ENCODE data around the gene PI16.

Gene PI16

DNA sequence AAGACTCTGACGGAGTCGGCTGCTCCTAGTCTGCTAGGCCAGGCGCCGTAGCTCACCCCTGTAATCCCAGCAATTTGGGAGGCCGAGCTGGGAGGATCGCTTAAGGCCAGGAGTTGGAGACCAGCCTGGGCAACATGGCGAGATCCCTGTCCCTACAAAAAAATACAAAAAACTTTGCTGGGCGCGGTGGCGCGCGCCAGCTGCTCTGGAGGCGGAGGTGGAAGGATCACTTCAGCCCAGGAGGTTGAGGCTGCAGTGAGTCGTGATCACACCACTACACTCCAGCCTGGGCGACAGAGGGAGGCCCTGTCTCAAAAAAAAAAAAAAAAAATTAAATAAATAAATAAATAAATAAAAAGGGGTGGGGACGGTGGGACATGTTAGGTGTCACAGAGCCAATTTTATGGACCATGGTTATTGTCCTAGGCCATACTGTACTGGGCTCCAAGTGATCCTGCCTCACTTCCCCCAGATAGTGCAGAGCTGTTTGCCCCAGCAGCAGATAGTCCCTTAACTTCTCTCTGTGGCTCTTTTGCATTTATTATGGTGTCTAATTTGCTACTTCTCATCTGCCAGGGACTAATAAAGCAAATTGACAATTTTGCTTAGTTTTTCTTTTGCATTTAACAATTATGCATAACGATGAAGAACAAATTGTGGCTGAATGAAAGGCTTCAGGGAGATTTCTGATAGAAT is 5.2 kb downstream of the PI16 start:
- no peak for DNase-seq

DNA sequence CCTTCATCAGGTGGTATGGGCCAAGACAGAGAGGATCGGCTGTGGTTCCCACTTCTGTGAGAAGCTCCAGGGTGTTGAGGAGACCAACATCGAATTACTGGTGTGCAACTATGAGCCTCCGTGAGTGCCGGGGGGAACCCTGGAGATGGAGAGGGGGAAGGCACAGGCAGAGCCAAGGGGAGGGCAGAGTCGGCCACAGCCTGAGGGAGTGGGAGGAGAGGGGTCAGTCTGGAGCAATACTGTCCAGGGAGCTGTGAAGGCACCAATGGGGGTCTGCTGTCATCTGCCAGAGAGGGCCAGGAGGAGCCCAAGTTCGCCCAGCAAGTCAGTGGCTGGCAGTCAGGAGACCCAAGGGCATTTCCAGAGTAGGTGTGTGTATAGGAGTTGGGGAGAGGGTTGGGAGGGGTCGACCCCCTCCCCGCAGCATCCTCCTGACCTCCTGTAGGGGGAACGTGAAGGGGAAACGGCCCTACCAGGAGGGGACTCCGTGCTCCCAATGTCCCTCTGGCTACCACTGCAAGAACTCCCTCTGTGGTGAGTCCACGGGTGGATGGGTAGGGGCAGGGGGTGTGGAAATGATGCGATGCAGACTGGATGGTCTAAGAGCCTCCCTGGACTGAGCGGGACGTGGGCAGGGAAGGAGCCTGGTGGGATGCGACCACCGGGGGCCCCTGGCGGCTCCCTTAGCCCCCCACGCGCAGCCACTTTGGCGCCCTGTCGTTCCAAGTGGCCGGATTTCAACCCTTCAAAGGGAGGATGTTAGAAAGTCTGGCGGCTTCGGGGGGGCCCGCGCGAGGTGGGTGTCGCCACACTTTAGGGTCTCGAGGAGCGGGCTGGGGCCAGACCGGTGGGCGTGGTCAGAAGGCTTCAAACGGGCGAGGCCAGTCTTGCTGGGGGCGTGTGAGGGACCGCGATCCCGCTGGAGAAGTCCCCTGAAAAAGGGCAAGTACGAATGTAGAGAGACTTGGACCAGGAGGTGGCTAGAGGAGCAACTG is 7.2 kb downstream of the PI16 start:
- no peak for DNase-seq

DNA sequence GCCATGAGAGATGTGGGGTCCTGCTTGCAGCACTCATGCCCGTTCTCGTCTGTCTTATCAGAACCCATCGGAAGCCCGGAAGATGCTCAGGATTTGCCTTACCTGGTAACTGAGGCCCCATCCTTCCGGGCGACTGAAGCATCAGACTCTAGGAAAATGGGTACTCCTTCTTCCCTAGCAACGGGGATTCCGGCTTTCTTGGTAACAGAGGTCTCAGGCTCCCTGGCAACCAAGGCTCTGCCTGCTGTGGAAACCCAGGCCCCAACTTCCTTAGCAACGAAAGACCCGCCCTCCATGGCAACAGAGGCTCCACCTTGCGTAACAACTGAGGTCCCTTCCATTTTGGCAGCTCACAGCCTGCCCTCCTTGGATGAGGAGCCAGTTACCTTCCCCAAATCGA is 8.3 kb downstream of the PI16 start:
- peak; percentile 83 for DNase-seq

DNA sequence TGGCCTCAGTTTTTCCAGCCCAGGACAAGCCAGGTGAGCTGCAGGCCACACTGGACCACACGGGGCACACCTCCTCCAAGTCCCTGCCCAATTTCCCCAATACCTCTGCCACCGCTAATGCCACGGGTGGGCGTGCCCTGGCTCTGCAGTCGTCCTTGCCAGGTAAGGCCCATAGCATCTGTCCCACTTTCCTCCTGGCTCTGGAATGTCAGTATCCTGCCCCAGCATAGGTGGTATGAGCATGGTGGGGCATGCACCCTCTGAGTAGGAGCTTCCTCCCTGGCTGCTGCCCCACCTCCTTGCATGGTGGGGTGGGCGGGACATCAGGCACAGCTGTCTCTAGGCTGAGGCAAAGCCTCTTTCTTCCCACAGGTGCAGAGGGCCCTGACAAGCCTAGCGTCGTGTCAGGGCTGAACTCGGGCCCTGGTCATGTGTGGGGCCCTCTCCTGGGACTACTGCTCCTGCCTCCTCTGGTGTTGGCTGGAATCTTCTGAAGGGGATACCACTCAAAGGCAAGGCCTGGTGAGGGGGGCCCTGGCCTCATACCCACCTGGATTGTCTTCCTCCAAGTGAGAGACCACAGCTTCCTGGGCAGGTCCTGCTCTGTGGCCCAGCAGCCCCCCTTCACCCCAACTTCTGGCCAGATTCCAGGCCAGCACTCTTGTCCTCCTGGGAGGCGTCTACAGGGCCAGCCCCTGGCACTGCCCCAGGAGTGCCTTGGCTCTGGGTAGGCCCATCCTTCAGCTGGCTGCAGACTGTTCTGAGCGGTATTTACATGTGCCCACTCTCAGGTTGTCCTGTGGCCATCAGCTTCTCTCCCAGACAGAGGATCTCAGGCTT is 9.1 kb downstream of the PI16 start:
- no peak for DNase-seq

DNA sequence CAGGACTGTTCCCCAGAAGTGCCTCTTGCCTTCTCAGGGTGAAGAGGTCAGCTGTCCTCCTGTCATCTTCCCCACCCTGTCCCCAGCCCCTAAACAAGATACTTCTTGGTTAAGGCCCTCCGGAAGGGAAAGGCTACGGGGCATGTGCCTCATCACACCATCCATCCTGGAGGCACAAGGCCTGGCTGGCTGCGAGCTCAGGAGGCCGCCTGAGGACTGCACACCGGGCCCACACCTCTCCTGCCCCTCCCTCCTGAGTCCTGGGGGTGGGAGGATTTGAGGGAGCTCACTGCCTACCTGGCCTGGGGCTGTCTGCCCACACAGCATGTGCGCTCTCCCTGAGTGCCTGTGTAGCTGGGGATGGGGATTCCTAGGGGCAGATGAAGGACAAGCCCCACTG is 9.8 kb downstream of the PI16 start:
- DNase-seq = no peak

DNA sequence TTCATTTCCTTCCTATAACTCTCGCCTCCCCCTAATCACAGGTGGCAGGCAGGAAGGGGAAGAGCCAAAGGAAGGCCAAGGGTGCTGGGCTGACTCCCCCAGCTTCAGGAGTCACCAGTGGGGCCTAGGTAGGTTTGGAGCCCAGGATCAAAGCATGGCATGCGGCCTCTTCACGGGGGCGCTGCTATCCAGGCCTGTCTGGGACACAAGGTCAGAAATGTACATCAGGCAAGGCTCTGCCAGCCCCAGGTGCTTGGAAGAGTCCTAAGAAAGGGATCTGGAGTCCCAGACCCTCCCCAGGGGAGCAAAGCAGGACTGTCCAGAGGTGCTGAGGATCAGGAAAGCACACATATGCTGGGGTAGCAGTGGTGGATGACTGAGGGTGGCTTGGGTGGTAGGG is 10.4 kb downstream of the PI16 start:
- no peak for DNase-seq

DNA sequence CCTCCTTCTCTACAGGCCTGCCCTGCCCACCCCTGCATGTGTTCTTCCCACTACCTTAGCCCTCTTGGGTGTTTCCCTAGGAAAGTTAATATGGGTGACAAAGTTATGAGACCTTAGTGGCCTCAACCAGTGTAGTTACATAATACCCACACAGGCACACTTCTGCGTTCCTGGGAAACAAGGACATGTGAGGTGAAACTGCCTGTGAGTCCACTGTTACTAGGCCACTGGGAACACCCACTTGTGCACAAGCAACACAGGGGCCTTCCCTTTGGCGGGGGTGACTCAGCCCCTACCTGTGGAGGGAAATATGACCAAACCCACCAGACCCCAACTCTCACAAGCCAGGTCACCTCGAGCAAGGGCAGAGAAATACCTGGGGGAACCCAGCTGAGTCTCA is 12.8 kb downstream of the PI16 start:
- DNase-seq = no peak

DNA sequence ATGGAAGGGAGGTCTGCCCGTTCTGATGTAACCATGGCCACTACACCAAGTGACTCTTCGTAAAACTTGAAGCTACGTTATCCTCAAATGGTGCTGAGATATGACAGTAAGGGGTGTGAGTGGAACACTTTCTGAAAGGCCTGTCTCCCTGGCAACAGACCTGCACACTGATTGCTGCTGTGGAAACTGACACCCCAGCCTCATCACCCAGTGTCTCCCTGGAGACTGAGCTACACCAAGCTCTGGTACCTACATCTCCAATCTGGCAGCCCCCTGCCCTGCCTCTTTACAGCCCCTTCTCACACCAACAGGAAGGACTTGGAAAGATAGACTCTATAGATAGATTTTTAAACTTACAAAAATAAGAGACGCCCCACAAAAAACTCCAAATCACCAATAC is 13.2 kb downstream of the PI16 start:
- no peak for DNase-seq

DNA sequence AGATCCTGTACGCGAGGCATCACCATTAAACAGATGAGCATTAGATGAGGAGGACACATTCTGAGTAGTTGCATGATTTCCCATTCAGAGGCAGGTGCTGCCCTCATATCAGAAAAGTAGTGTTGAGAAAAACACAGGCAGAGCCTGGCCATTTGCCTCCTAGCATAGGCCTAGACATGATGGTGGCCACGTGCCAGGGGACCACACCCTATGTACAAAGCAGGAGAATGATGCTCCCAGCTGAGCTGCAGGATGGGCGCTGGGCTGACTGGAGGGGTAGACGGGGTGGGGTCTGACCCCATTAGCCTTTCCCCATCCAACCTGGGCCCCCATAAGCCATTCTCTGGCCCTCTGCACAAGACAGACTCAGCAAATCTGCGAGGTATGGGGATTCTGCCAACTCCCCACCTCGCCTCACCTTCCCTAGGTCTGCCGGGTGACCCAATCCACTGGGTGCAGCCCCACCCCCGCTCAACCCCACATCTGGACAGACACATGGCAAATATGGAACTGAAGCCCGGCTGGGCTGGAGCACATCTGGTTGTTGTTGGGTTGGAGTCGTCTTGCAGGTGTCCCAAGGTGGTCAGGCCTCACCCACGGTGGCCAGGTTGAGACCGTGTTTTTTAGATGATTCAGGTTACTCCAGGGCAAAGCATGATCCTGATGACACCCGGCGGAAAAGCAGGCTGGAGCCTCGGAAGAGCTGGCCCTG is 13.9 kb downstream of the PI16 start:
- no peak for DNase-seq

DNA sequence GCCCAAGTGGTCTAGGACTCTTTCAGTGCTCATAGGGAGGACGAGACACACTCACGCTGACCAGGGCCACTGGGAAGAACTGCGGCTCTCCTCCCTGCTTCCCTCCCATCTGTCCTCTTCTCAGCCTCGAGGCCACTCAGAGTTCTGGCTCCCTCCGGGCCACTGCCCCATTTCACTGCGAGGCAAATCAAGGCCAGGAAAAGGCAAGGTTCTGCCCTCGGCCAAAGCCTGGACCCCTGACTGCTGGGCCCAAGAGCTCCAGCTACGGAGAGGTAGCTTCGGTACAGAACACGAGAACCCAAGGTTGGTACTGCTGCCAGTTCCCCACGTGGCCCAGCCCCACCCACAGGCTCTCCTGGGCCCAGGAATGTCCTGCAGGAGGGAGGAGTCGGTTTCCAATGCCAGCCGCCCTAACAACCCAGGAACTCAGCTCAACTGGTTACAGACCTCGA is 14.7 kb downstream of the PI16 start:
- no peak for DNase-seq

DNA sequence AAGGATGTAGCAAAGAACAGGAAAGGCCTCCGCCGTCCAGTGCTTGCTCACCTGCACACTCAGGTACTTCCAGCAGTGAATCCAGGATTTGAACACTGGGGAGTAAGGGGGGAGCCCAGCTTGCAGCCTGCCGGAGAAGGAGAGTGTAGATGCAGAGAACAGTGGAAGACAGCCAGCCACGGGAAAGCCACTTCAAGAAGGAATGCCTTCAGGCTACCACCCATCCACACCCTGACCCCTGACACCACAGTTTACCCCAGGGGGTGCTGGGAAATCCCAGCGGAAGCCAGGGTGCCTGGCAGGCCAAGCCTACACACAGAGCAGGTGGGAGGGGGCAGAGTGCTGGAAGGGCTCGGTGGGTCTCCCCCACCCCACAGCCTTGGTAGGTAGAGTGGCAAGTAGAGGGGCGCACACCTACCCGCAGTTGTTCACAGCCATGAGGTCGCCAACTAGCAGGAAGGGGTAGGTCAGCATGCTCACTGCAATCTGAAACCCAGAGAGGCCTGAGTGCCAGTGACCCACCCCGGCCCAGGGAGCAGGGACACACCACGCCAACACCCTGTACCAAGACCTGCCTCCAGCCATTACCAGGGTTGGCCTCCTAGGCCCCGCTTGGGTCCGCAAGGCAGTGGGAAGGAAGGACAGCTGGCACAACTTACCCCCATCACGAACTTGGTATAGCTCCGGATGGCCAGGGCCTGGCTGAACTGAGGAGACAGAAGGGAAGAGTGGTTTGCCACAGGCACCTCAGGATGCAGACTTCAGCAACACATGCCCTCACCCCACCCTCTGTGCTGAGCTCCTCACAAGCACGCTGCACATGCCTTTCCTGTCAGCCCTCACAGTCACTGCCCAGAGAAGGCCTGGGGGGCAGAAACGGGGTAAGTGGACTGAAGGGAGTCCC is 15.7 kb downstream of the PI16 start:
- DNase-seq = no peak

DNA sequence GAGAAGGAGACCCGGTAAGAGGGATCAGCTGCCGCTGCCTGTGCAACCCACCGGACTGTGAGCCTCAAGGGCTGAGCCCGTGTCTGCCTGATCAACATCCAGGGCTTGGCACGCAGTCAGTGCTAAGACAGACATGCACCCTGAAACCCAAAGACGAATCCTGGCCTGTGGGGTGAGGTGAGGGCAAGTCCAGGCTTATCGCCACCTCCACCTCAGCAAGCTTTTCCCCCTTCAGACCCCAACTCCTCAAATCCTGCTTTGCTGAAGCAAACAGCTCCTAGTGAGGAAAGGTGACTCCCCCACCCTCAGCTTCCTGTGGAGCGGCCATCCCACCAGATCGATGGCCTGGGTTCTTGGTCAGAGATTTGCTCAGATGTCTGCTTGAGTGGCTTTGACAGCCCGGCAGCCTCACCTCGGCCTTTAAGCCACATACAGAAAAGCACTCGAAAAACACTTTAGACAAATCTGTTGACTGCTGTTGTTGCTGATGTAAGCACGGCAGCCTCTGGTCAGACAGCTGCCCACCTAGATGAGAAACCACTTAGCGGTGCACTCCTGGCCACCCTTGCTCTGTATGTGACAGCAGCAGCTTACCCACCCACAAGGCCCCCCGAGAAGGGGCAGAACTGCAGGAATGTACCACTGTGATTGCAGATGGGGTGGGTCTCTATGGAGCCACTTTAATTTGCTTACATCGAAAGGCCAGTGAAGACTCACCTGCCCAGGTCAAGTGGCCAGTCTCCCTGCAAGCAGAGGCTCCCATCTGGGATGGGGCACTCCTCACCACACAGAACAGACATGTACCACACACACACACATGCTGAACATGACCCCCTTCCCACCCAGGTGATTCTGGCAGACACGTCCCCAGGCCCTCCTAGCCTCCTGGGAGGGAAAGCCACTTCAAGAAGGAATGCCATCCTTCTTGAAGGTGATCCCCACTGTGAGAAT is 16.6 kb downstream of the PI16 start:
- no peak for DNase-seq

DNA sequence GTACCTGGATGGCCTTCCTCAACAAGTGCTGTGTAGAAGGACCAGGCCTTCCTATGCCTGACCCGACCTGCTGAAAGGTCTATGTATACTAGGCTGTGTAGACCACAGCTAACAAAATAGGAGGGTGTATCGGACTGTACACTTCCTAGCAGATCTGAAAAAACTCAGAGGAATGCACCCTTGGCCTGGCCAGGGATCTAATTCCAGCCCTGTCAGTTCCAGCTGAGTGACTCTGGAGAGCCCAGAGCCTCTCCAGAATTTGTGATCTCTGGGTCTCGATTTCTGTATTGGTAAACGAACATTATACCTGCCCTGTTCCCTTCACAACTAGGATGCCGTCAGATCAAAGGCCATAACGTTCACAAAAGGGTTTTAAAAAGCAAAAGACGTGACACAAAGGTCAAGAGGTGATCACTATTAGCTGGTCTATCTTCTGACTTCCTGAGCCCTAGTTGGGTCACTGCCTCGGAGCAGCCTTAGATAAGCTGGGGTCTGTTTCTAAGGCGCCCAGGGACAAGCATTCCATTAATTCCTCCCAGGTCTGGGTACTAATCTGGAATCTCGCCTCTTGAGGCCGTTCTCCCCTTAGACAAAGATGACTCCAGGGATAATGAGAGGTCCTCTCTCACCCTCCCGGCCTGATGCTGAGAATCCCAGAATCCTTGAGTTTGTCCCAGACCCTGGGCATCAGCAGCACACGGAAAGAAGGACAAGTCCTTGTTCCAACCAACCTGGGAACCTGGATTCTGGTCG is 17.6 kb downstream of the PI16 start:
- DNase-seq = no peak

DNA sequence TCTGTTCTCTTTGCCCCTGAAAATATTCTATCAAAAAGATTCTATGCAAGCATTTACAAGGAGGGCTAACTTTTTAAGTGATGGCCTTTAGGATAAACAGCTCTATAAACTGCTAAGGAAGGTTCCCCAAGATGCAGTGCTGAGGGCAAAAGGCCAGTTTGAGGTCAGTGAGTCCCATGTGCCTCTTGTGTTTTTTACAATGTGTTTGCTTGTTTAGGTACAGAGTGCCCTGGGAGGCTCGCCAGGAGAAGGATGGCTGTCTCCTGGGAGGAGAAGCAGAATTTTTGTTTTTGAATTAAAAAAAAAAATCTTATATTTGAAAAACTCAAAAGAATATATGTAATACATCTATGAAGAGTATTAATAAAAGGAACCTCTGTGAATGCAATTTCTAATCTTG is 18.7 kb downstream of the PI16 start:
- DNase-seq = no peak

DNA sequence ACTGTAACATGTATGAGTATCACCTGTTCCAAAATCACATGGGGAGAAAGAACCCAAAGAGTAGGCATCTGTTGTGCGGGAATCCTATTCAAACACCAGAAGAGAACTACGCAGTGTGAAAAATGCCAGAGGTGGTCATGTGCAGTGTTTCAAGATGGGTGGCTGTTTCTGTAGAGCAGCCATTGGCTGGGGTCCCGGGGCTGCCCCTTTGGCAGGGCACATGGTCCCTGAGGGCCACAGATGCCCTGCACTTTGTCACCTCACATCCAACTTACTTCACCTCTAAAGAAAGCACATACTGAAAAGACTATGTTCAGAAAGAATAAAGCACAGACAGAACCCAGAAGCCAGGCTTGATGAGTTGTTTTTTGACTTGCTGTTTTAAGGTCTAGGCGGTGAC is 19.1 kb downstream of the PI16 start:
- DNase-seq = no peak

DNA sequence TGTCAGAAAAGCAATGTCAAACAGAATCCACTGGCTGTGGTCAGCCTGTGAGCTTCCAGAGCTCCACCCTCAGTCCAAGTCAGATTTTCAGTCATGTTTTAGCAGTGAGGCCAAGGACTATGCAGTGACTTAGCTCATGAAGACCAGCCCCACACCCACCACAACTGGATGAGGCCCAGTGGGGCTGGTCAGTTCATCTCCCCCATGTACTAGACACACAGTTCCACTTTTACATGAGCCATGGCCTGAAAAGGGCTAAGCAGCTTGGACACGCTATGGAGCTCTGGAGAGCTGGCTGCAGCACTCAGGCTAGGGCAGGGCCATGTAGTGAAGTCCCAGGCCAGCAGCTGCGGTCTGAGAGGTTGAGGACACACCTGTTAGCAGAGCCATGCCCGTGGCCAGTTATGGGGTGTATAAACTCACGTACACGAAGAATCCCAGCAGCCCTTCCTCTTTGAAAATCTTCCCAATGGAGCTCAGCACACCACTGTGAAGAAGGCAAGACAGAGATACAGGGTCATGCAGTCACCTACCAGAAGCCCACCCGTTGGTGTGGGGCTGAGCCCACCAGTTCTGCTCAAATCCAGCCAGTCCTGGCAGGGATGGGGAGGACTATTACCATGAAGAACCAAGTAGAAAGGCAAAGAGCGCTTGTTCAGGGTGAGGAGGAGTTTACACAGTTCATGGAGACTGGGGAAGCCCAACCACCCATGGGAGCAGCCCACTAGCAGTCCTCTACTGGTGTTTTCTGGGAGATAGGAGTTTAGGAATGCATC is 20.9 kb downstream of the PI16 start:
- no peak for DNase-seq

DNA sequence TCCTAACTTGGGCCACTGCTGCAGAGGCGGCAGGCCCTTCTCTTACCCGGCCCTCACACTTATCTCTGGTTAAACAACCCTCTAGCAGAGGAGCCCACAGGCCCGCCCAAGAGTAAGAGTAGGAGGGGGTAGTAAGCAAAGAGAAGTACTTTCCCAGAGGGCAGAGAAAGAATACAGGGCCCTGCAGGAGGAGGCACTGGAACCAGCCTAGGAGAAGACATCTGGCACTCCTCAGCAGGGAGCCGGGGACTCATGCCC is 21.4 kb downstream of the PI16 start:
- DNase-seq = no peak

DNA sequence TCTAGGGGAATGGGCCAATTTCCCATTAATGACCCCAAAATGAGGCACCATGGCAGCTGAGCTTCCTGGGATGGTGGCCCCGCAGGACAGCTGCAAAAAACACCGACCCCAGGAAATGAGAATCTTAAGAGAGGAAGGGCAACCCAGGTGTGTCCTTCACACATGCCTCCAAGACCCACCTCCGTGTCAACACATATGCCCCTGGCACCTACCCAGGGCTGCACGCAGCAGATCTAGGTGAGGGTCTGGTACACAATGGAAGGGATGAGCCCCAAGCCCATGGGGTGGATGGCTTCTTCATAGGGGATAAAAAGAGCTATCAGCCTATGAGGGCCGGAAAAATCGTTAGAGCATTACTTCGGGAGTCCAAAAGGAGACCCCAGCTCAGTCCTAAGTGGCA is 22.0 kb downstream of the PI16 start:
- DNase-seq = no peak

DNA sequence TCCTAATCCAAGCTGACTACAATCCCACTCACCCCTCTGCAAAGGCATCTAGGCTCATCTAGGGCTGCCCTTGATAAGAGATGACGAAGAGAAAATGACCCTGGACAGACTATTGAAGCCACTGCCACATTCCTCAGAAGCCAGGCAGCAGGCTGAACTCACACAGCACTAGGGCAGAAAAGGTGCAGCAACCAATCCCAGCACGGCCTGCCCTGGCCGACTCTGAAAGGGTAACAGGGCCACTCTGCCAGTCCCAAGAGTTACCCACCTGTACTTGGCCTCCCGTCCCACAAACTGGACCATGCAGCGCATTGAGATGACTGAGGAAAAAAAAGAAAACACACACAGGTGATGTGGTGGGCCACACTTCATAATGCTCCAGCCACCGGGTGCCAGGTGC is 22.4 kb downstream of the PI16 start:
- DNase-seq = no peak

Data from stimulated activated CD4-positive, alpha-beta T cell treated with anti-CD3 and anti-CD28 coated beads, Interleukin-15, amount 100 ng/mL, for 24 hours (primary cell).